GM12878 (cell line): ENCODE measurements around the gene NCDN. TPM values are rescaled to one million over a fixed set of nuclear protein-coding genes. Genes with fewer than 3 reads are reported as not detected.
A peak's percentile ranks its signal among the peaks of the same experiment; 100 is the strongest.

Experiments
- ATAC-seq: fragments of 200-7000 bp; cut with Tn5 transposase; 3 replicates; pipeline ENCODE4 v1.9.1; 2020; ENCODE audit warnings: mild to moderate bottlenecking, moderate library complexity
- BruUV-seq: library from RNA; stranded (reverse); fragments of 400-500 nt; replicated peaks from 2 replicates; lab custom pipeline; 2021; lab: Mats Ljungman, UMichigan
- CTCF ChIA-PET: fragments of 300-600 bp; sonication (Branson Sonifier 250); formaldehyde crosslinking; extraction: SDS; loops from one replicate; lab custom pipeline; 2021; ENCODE audit warnings: inconsistent platforms; lab: Yijun Ruan, JAX
- POLR2A ChIA-PET: fragments of 350-600 bp; formaldehyde crosslinking; extraction: SDS; loops from one replicate; lab custom pipeline; 2021; ENCODE audit warnings: inconsistent platforms; lab: Charles Lee
- RAD21 ChIA-PET: fragments of 300-600 bp; sonication (Branson Sonifier 250); formaldehyde crosslinking; loops from one replicate; lab custom pipeline; 2023; ENCODE audit warnings: antibody characterized with exemption; ENCODE audit not compliant: unreplicated experiment; lab: Charles Lee
- SMC1A ChIA-PET: fragments of 300-600 bp; sonication (Branson Sonifier 250); formaldehyde crosslinking; loops from one replicate; lab custom pipeline; 2023; ENCODE audit not compliant: unreplicated experiment, uncharacterized antibody; lab: Charles Lee
- DNase-seq: peaks from one replicate; pipeline ENCODE4 v3.0.0-alpha.2; 2011; ENCODE audit warnings: low read depth, low spot score
- FAIRE-seq: peaks from 3 replicates; lab custom pipeline; 2011; peaks lifted over from hg19 to GRCh38; lab: Jason Lieb, UNC
- H2AFZ ChIP-seq: 2 replicates; pipeline ENCODE4 v1.6.0; 2011; ENCODE audit warnings: low read depth, low read length, control low read depth; ENCODE audit not compliant: control insufficient read depth
- H3K27ac ChIP-seq: 2 replicates; pipeline ENCODE4 v1.5.1; 2011; ENCODE audit warnings: control low read depth; ENCODE audit not compliant: control insufficient read depth, insufficient read depth
- H3K27me3 ChIP-seq, 2 experiments: replicated peaks in 1 of 2; 2 replicates each; pipeline versions ENCODE4 v1.6.0 to v1.6.1; 2011; ENCODE audit warnings: low read length in 1 of 2; ENCODE audit not compliant: control insufficient read depth in 2 of 2, insufficient read depth in 2 of 2
- H3K36me3 ChIP-seq, 2 experiments: 2 replicates each; pipeline ENCODE4 v1.5.1; 2011; ENCODE audit warnings: low read length in 1 of 2; ENCODE audit not compliant: control insufficient read depth in 2 of 2, insufficient read depth in 2 of 2
- H3K4me1 ChIP-seq: 2 replicates; pipeline ENCODE4 v1.6.1; 2011; ENCODE audit warnings: mild to moderate bottlenecking, low read length, moderate library complexity, mixed read lengths; ENCODE audit not compliant: control insufficient read depth, insufficient read depth
- H3K4me2 ChIP-seq: 2 replicates; pipeline ENCODE4 v1.6.0; 2011; ENCODE audit warnings: control low read depth; ENCODE audit not compliant: control insufficient read depth, insufficient read depth
- H3K4me3 ChIP-seq: fragments of 200-600 bp; sonication (generic); 2 replicates; pipeline ENCODE4 v1.5.1; 2016
- H3K79me2 ChIP-seq: 2 replicates; pipeline ENCODE4 v1.6.0; 2011; ENCODE audit warnings: low read length; ENCODE audit not compliant: control insufficient read depth, insufficient read depth
- H3K9ac ChIP-seq: 2 replicates; pipeline ENCODE4 v1.8.0; 2011; ENCODE audit warnings: low read length, control low read depth, mixed read lengths; ENCODE audit not compliant: control insufficient read depth, insufficient read depth
- H3K9me3 ChIP-seq: replicated peaks from 3 replicates; pipeline ENCODE4 v1.5.1; 2011; ENCODE audit warnings: mild to moderate bottlenecking, low read length; ENCODE audit not compliant: control insufficient read depth, insufficient read depth
- H4K20me1 ChIP-seq: 2 replicates; pipeline ENCODE4 v1.6.0; 2011; ENCODE audit not compliant: control insufficient read depth, insufficient read depth
- ATF7 ChIP-seq: fragments of 450-650 bp; IDR thresholded peaks from 2 replicates; pipeline ENCODE4 v1.6.1; 2016; ENCODE audit warnings: low read depth, mild to moderate bottlenecking
- CBX3 ChIP-seq: fragments of 200-600 bp; sonication (generic); IDR thresholded peaks from 2 replicates; pipeline ENCODE4 v1.6.1; 2016; ENCODE audit warnings: low read depth, borderline replicate concordance
- DPF2 ChIP-seq: fragments of 450-650 bp; IDR thresholded peaks from 2 replicates; pipeline ENCODE4 v1.6.1; 2017; ENCODE audit warnings: mild to moderate bottlenecking
- GATAD2B ChIP-seq: fragments of 450-650 bp; conservative IDR thresholded peaks from 2 replicates; pipeline ENCODE4 v1.6.1; 2017; ENCODE audit warnings: low read depth, mild to moderate bottlenecking, moderate library complexity
- HDAC2 ChIP-seq: fragments of 200-600 bp; sonication (generic); IDR thresholded peaks from 2 replicates; pipeline ENCODE4 v1.6.1; 2017
- HDGF ChIP-seq: fragments of 450-650 bp; IDR thresholded peaks from 2 replicates; pipeline ENCODE4 v1.6.1; 2016; ENCODE audit warnings: antibody characterized with exemption
- MEF2B ChIP-seq: fragments of 450-650 bp; IDR thresholded peaks from 2 replicates; pipeline ENCODE4 v1.6.1; 2018; ENCODE audit warnings: mild to moderate bottlenecking, moderate library complexity; ENCODE audit not compliant: partially characterized antibody, poor library complexity, severe bottlenecking
- MXI1 ChIP-seq: fragments of 150-350 bp; IDR thresholded peaks from 2 replicates; pipeline ENCODE4 v1.6.1; 2011; ENCODE audit warnings: low read depth, mild to moderate bottlenecking, inconsistent platforms, low read length, improper control_type of control experiment
- NFIC ChIP-seq: IDR thresholded peaks from 2 replicates; pipeline ENCODE4 v1.6.1; 2012; ENCODE audit warnings: low read depth, mild to moderate bottlenecking, inconsistent platforms, low read length, moderate library complexity
- NR2C1 ChIP-seq: fragments of 450-650 bp; IDR thresholded peaks from 2 replicates; pipeline ENCODE4 v1.6.1; 2017; ENCODE audit warnings: antibody characterized with exemption, mild to moderate bottlenecking, moderate library complexity
- NR2F1 ChIP-seq: fragments of 450-650 bp; conservative IDR thresholded peaks from 2 replicates; pipeline ENCODE4 v1.6.1; 2017; ENCODE audit warnings: mild to moderate bottlenecking
- POLR2A ChIP-seq: IDR thresholded peaks from 2 replicates; pipeline ENCODE4 v1.6.1; 2011; ENCODE audit warnings: low read depth, mild to moderate bottlenecking, low read length
- POLR2AphosphoS5 ChIP-seq: IDR thresholded peaks from 2 replicates; pipeline ENCODE4 v1.6.1; 2011; ENCODE audit warnings: mild to moderate bottlenecking, low read length, inconsistent platforms
- RBBP5 ChIP-seq: fragments of 200-600 bp; sonication (generic); conservative IDR thresholded peaks from 2 replicates; pipeline ENCODE4 v1.6.1; 2016
- SMAD1 ChIP-seq: fragments of 450-650 bp; IDR thresholded peaks from 2 replicates; pipeline ENCODE4 v1.6.1; 2018; ENCODE audit warnings: mild to moderate bottlenecking, low read depth; ENCODE audit not compliant: partially characterized antibody
- SP1 ChIP-seq: IDR thresholded peaks from one replicate; pipeline ENCODE4 v1.6.1; 2011; ENCODE audit warnings: low read depth, low read length
- STAT1 ChIP-seq: fragments of 450-650 bp; conservative IDR thresholded peaks from 2 replicates; pipeline ENCODE4 v1.6.1; 2014; ENCODE audit warnings: antibody characterized with exemption, mild to moderate bottlenecking
- WRNIP1 ChIP-seq: IDR thresholded peaks from 2 replicates; pipeline ENCODE4 v1.6.1; 2011; ENCODE audit warnings: low read depth, low read length, improper control_type of control experiment, borderline replicate concordance
- YBX1 ChIP-seq: fragments of 450-650 bp; IDR thresholded peaks from 2 replicates; pipeline ENCODE4 v1.6.1; 2016; ENCODE audit warnings: antibody characterized with exemption
- ZZZ3 ChIP-seq: IDR thresholded peaks from 2 replicates; pipeline ENCODE4 v1.6.1; 2011; ENCODE audit warnings: low read depth; ENCODE audit not compliant: control insufficient read depth, insufficient read length
- WGBS: methylation state at CpG from one replicate; pipeline ENCODE4 v1.1.6; 2016; ENCODE audit warnings: low lambda C conversion rate; ENCODE audit not compliant: insufficient replicate concordance, insufficient coverage; ENCODE audit errors: missing lambda C conversion rate; 5-methylcytosine and 5-hydroxymethylcytosine counted together
- in situ Hi-C: fragments of 300-500 bp; cut with MboI; formaldehyde crosslinking; loops from 9 replicates; pipeline ENCODE4 v1.14.3; 2018; ENCODE audit warnings: mixed read lengths
- intact Hi-C: fragments of 100-400 bp; cut with micrococcal nuclease; formaldehyde crosslinking; loops from one replicate; pipeline ENCODE4 v1.14.2; 2022; ENCODE audit not compliant: unreplicated experiment
- polyA plus RNA-seq, 11 experiments: library from polyadenylated mRNA; depleted of rRNA in 4 of 11; unstranded in 6 of 11; stranded (reverse) in 5 of 11; fragments of >200 nt; fragmentation: Nextera tagmentation in 4 of 11; fragmentation: Illumina TruSeq in 1 of 11; extraction: Ambion mirVana in 4 of 11; extraction: Trizol in 1 of 11; gene quantifications; 1 replicate in 1 of 11; 2 replicates in 10 of 11; pipeline versions ENCODE4 v1.2.1 to v1.2.3, GENCODE V29; 2011 to 2016; ENCODE audit warnings: inconsistent platforms in 2 of 11, missing spikeins in 2 of 11, low read depth in 1 of 11
- total RNA-seq, 4 experiments: library from RNA; depleted of rRNA in 3 of 4; stranded (reverse); fragments of >200 nt in 3 of 4; fragmentation: Illumina TruSeq in 1 of 4; extraction: Trizol in 1 of 4; gene quantifications; 2 replicates each; pipeline versions ENCODE4 v1.2.1 to v1.2.3, GENCODE V29; 2013 to 2021
- TF ChIP-seq, protein P1 (sequence below): IDR thresholded peaks from 2 replicates; pipeline ENCODE4 v1.6.1; 2012; ENCODE audit warnings: low read depth, low read length, improper control_type of control experiment
- TF ChIP-seq, protein P2 (sequence below): fragments of 450-650 bp; formaldehyde crosslinking; IDR thresholded peaks from 2 replicates; pipeline ENCODE4 v1.5.0; 2022; ENCODE audit warnings: mild to moderate bottlenecking, missing genetic modification characterization

NCDN gene
- total and polyA plus RNA-seq, 10 of the 15 experiments (the other 5 are each of a cell fraction or from before 2014, with no cell fraction given), result 1.8 to 25.5 (median 10.9) TPM

DNA sequence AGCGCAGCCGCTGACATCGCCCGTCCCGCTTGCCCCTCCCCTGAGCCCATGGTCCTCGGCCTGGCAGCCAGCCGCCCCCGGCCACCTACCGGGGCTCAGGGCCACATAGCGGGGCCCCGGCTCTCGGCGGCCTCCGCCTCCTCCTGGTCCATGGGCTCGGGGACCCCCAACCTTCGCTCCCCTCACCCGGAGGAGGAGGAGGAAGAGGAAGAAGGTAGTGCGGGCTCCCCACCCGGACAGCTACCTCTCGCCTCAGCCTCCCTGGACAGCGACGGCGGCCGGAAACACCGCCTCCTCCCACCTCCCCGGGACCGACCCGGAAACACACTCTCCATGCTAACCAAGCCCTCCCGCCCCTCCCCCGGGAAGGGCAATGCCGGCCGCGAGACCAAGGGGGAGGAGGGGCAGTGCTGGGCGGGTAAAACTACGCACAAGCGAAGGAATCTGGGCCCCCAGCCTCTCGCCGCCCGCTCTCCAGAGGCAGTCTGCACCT lies 435 bp upstream of the NCDN start, which contains the start of gene KIAA0319L:
Gene KIAA0319L, minus strand, starts transcription at position 286 of the 493 bp plus-strand sequence. CDS start 2,912 bp downstream, outside the sequence.
- H3K27me3 ChIP-seq, result no peaks in the 10 kb centered on the region
- peak; percentile 90 for ATAC-seq
- RAD21 ChIA-PET, result interaction anchor here (0.6 to 4.6 kb wide), 9 partner anchors 8 to 159 kb away, joined by 3 to 35 read pairs (median 5); no protein-coding TSS in a partner anchor
- H3K79me2 ChIP-seq, result peaks cover 44% of the 10 kb centered on the region
- no peaks in the 10 kb centered on the region for H4K20me1 ChIP-seq
- BruUV-seq, result no TSS peak
- POLR2A ChIA-PET, result interaction anchor here (0.8 to 2.9 kb wide), 8 partner anchors 8 to 213 kb away, joined by 3 to 19 read pairs (median 4); partner anchors contain the start of gene CLSPN
- in situ Hi-C loops, result no loop called here
- H3K36me3 ChIP-seq, result peaks cover 0 to 3% of the 10 kb centered on the region in 2 experiments; a peak in 3 of 4 replicates
- H3K9ac ChIP-seq, result peak within 1 kb of the TSS; percentile 93
- peaks cover 10% of the 10 kb centered on the region for H3K4me1 ChIP-seq
- peak within 1 kb of the TSS; percentile 100 for H2AFZ ChIP-seq
- H3K27ac ChIP-seq, result peak within 1 kb of the TSS; percentile 97
- no peak for DNase-seq
- peak; percentile 68 for FAIRE-seq
- SMC1A ChIA-PET, result interaction anchor here (0.6 to 2.6 kb wide), 15 partner anchors 8 to 350 kb away, joined by 3 to 26 read pairs (median 6); partner anchors contain the start of gene CLSPN
- intact Hi-C loops, result loop anchor here (2.0 kb wide), 1 partner anchor 18 kb away; no protein-coding TSS in a partner anchor
- H3K4me3 ChIP-seq, result peak within 1 kb of the TSS; percentile 67
- H3K9me3 ChIP-seq, result no peaks in the 10 kb centered on the region
- 3% methylated on average over 30 of the region's 39 CpGs for WGBS
- CTCF ChIA-PET, result interaction anchor here (0.9 to 3.9 kb wide), 7 partner anchors 11 to 159 kb away, joined by 3 to 40 read pairs (median 6); no protein-coding TSS in a partner anchor
- peak within 1 kb of the TSS; percentile 92 for H3K4me2 ChIP-seq
- TF ChIP-seq NR2C1 (no peak), HDGF (peak; percentile 78), POLR2AphosphoS5 (peak; percentile 62), DPF2 (peak; percentile 44; the same call in 1 of the 2 replicates), WRNIP1 (no peak), SMAD1 (no peak), GATAD2B (0 out of 2 replicates have a peak, but pooled peaks have one; percentile 43), STAT1 (no peak; the same call in 1 of the 2 replicates), YBX1 (no peak), SP1 (no peak), POLR2A (peak; percentile 88; the same call in 1 of the 2 replicates), MEF2B (no peak), ZZZ3 (no peak), ATF7 (no peak), CBX3 (no peak), NFIC (no peak), HDAC2 (no peak), MXI1 (peak; percentile 10), NR2F1 (peak; percentile 21; the same call in 1 of the 2 replicates), RBBP5 (no peak)
- TF ChIP-seq, protein P1, sequence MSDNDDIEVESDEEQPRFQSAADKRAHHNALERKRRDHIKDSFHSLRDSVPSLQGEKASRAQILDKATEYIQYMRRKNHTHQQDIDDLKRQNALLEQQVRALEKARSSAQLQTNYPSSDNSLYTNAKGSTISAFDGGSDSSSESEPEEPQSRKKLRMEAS, result no peak
- TF ChIP-seq, protein P2, sequence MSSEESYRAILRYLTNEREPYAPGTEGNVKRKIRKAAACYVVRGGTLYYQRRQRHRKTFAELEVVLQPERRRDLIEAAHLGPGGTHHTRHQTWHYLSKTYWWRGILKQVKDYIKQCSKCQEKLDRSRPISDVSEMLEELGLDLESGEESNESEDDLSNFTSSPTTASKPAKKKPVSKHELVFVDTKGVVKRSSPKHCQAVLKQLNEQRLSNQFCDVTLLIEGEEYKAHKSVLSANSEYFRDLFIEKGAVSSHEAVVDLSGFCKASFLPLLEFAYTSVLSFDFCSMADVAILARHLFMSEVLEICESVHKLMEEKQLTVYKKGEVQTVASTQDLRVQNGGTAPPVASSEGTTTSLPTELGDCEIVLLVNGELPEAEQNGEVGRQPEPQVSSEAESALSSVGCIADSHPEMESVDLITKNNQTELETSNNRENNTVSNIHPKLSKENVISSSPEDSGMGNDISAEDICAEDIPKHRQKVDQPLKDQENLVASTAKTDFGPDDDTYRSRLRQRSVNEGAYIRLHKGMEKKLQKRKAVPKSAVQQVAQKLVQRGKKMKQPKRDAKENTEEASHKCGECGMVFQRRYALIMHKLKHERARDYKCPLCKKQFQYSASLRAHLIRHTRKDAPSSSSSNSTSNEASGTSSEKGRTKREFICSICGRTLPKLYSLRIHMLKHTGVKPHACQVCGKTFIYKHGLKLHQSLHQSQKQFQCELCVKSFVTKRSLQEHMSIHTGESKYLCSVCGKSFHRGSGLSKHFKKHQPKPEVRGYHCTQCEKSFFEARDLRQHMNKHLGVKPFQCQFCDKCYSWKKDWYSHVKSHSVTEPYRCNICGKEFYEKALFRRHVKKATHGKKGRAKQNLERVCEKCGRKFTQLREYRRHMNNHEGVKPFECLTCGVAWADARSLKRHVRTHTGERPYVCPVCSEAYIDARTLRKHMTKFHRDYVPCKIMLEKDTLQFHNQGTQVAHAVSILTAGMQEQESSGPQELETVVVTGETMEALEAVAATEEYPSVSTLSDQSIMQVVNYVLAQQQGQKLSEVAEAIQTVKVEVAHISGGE, result no peak
